ENCODE results near the gene SPESP1.
"Not testable (repeated sequence)": the region's sequence is repeated elsewhere in the genome, so short reads cannot be mapped to it uniquely, and the experiment has no call there.

Gene SPESP1

GRCh38 chr15:68966996-68967395, 36.7 kb downstream of the SPESP1 start:
- no peak for DNase-seq

- DNase-seq, result no peak
Observed at GRCh38 chr15:68967948-68968347, 37.6 kb downstream of the SPESP1 start.

GRCh38 chr15:68969298-68969697, 39.0 kb downstream of the SPESP1 start:
- no peak for DNase-seq

- DNase-seq, result peak; percentile 74
Observed at GRCh38 chr15:68972201-68973065, 42.1 kb downstream of the SPESP1 start.

GRCh38 chr15:68975651-68976160, 45.4 kb downstream of the SPESP1 start:
- not testable (repeated sequence) for DNase-seq

GRCh38 chr15:68977426-68977825, 47.1 kb downstream of the SPESP1 start:
- not testable (repeated sequence) for DNase-seq

GRCh38 chr15:68979006-68979405, 48.7 kb downstream of the SPESP1 start:
- DNase-seq, result no peak

GRCh38 chr15:68979816-68980215, 49.5 kb downstream of the SPESP1 start:
- DNase-seq, result no peak

- no peak for DNase-seq
Observed at GRCh38 chr15:68980786-68981185, 50.5 kb downstream of the SPESP1 start.

GRCh38 chr15:68981941-68982340, 51.6 kb downstream of the SPESP1 start:
- DNase-seq, result no peak

GRCh38 chr15:68982976-68983563, 52.7 kb downstream of the SPESP1 start:
- peak; percentile 40 for DNase-seq

- peak; percentile 84 for DNase-seq
Observed at GRCh38 chr15:68983961-68984481, 53.7 kb downstream of the SPESP1 start.

- DNase-seq, result no peak
Observed at GRCh38 chr15:68984586-68984985, 54.3 kb downstream of the SPESP1 start.

GRCh38 chr15:68985361-68985891, 55.1 kb downstream of the SPESP1 start:
- no peak for DNase-seq

- no peak for DNase-seq
Observed at GRCh38 chr15:68986322-68986721, 56.0 kb downstream of the SPESP1 start.

GRCh38 chr15:68987120-68987519, 56.8 kb downstream of the SPESP1 start:
- no peak for DNase-seq

- no peak for DNase-seq
Observed at GRCh38 chr15:68987676-68988075, 57.4 kb downstream of the SPESP1 start.

GRCh38 chr15:68989541-68990230, 59.4 kb downstream of the SPESP1 start:
- DNase-seq, result no peak

GRCh38 chr15:68990231-68990991, 60.1 kb downstream of the SPESP1 start:
- peak; percentile 37 for DNase-seq

GRCh38 chr15:68990992-68991500, 60.7 kb downstream of the SPESP1 start:
- no peak for DNase-seq

- DNase-seq, result peak; percentile 97
Observed at GRCh38 chr15:68991723-68992122, 61.4 kb downstream of the SPESP1 start.

GRCh38 chr15:68992696-68993095, 62.4 kb downstream of the SPESP1 start:
- DNase-seq, result no peak

All from hematopoietic multipotent progenitor cell treated with erythropoietin and hydrocortisone succinate and interleukin-3 and kit ligand, for 4 days (in vitro differentiated cells).